Liver (tissue), 9 donors: ENCODE results near the gene SCN2B. TPM values are rescaled to one million over a fixed set of nuclear protein-coding genes. Genes with fewer than 3 reads are reported as not detected.

Experiments used
- DNase-seq: peaks from one replicate; pipeline ENCODE4 v3.0.0-alpha.2; 2017; ENCODE audit warnings: low spot score
- H3K27ac ChIP-seq, 2 donors: one replicate each; pipeline ENCODE4 v1.7.0; 2013; ENCODE audit warnings: inconsistent platforms in 2 of 2, low read length in 2 of 2, control low read depth in 1 of 2, low read depth in 1 of 2, mild to moderate bottlenecking in 1 of 2
- H3K27me3 ChIP-seq, 4 donors: one replicate each; pipeline versions ENCODE4 v1.6.1 to v1.7.0; 2013; ENCODE audit warnings: low read length in 3 of 4, inconsistent platforms in 1 of 4, mild to moderate bottlenecking in 1 of 4, moderate library complexity in 1 of 4; ENCODE audit not compliant: control insufficient read depth in 4 of 4, insufficient read depth in 4 of 4
- H3K36me3 ChIP-seq, 4 donors: one replicate each; pipeline versions ENCODE4 v1.6.1 to v1.7.0; 2013; ENCODE audit warnings: low read length in 3 of 4, mild to moderate bottlenecking in 3 of 4, low read depth in 1 of 4, moderate library complexity in 1 of 4; ENCODE audit not compliant: control insufficient read depth in 4 of 4, insufficient read depth in 3 of 4
- H3K4me1 ChIP-seq, 4 donors: one replicate each; pipeline versions ENCODE4 v1.6.1 to v1.7.0; 2013; ENCODE audit warnings: low read length in 3 of 4, mild to moderate bottlenecking in 3 of 4, moderate library complexity in 1 of 4; ENCODE audit not compliant: control insufficient read depth in 4 of 4, insufficient read depth in 4 of 4
- H3K4me3 ChIP-seq, 3 donors: one replicate each; pipeline versions ENCODE4 v1.6.1 to v1.7.0; 2013; ENCODE audit warnings: low read length in 3 of 3, control low read depth in 1 of 3, low read depth in 1 of 3, mild to moderate bottlenecking in 1 of 3
- H3K9ac ChIP-seq, 2 donors: one replicate each; pipeline ENCODE4 v1.7.0; 2013; ENCODE audit warnings: low read length in 2 of 2, mild to moderate bottlenecking in 2 of 2, moderate library complexity in 2 of 2, control low read depth in 1 of 2, low read depth in 1 of 2
- H3K9me3 ChIP-seq, 4 donors: one replicate each; pipeline versions ENCODE4 v1.6.1 to v1.7.0; 2013; ENCODE audit warnings: low read length in 3 of 4; ENCODE audit not compliant: control insufficient read depth in 4 of 4
- FOXA2 ChIP-seq: IDR thresholded peaks from 2 replicates; pipeline ENCODE4 v1.6.1; 2016; ENCODE audit warnings: antibody characterized with exemption
- GABPA ChIP-seq, 2 donors: IDR thresholded peaks in 1 of 2; conservative IDR thresholded peaks in 1 of 2; 2 replicates each; pipeline ENCODE4 v1.6.1; 2016; ENCODE audit warnings: antibody characterized with exemption in 2 of 2, mild to moderate bottlenecking in 1 of 2, moderate library complexity in 1 of 2
- JUND ChIP-seq, 2 donors: IDR thresholded peaks; 2 replicates each; pipeline ENCODE4 v1.6.1; 2016; ENCODE audit warnings: antibody characterized with exemption in 2 of 2
- NR2F2 ChIP-seq: IDR thresholded peaks from 2 replicates; pipeline ENCODE4 v1.6.1; 2016; ENCODE audit warnings: antibody characterized with exemption
- RAD21 ChIP-seq, 2 donors: IDR thresholded peaks; 2 replicates each; pipeline ENCODE4 v1.6.1; 2016; ENCODE audit warnings: antibody characterized with exemption in 2 of 2, mild to moderate bottlenecking in 2 of 2
- RXRA ChIP-seq, 2 donors: IDR thresholded peaks; 2 replicates each; pipeline ENCODE4 v1.6.1; 2017 to 2018; ENCODE audit warnings: antibody characterized with exemption in 2 of 2, mild to moderate bottlenecking in 1 of 2
- TAF1 ChIP-seq: conservative IDR thresholded peaks from 2 replicates; pipeline ENCODE4 v1.6.1; 2016; ENCODE audit warnings: antibody characterized with exemption, mild to moderate bottlenecking
- WGBS: extraction: QIAGEN DNeasy Blood & Tissue Kit; methylation state at CpG from one replicate; pipeline ENCODE4 v1.1.7; 2013; 5-methylcytosine and 5-hydroxymethylcytosine counted together
- polyA plus RNA-seq, 2 donors: library from polyadenylated mRNA; stranded (reverse) in 1 of 2; unstranded in 1 of 2; fragments of 200-250 nt in 1 of 2; fragments of >200 nt in 1 of 2; fragmentation: Nextera tagmentation in 1 of 2; extraction: Ambion mirVana in 1 of 2; gene quantifications; one replicate each; pipeline versions ENCODE4 v1.2.1 to v1.2.3, GENCODE V29; 2013 to 2015
- total RNA-seq, 2 donors: library from RNA; depleted of rRNA; stranded (reverse); fragments of >200 nt; gene quantifications; one replicate each; pipeline ENCODE4 v1.2.3, GENCODE V29; 2014
- TF ChIP-seq, protein P1 (sequence below): fragments of 150-350 bp; IDR thresholded peaks from 2 replicates; pipeline ENCODE4 v1.5.1; 2017; ENCODE audit warnings: improper control_type of control experiment, low read depth, low read length; ENCODE audit not compliant: missing input control
- TF ChIP-seq, protein P2 (sequence below): IDR thresholded peaks from 2 replicates; pipeline ENCODE4 v1.6.1; 2016; ENCODE audit warnings: antibody characterized with exemption, mild to moderate bottlenecking
- TF ChIP-seq, protein P3 (sequence below): IDR thresholded peaks from 2 replicates; pipeline ENCODE4 v1.6.1; 2016; ENCODE audit warnings: antibody characterized with exemption
- TF ChIP-seq, protein P4 (sequence below): IDR thresholded peaks from 2 replicates; pipeline ENCODE4 v1.6.1; 2016; ENCODE audit warnings: antibody characterized with exemption
- donor health status: healthy.
- donor health status: healthy.
- donor health status: healthy.
- donor health status: healthy.
- donor health status: healthy.

Gene SCN2B
- total and polyA plus RNA-seq, 4 donors: 0.01 to 0.05 TPM; not detected in 2

DNA sequence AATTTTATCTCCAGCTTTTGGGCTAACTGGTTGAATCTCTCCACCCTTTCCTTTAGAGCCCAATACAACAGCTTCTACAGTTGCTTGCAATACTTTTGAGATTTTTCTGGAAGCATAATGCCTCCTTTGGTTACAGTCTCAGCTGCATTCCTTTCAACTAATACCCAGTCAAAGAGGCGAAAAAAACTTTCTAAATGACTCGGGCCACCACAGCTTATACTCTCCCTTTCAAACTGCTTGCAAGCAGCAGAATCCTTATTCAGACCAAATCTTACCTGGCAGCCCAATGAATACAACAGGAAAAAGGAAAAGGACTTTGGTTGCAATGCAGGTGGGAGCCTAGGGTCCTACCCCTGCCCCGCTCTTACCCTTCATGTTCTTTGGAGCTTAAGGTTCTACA, 32.6 kb upstream of the SCN2B start:
- no peaks in the 10 kb centered on the region for H3K36me3 ChIP-seq
- H3K27me3 ChIP-seq: no peaks in the 10 kb centered on the region
- no peak for TF ChIP-seq JUND (IDR thresholded peaks at IDR 0.05)
- TF ChIP-seq TAF1: no peak
- TF ChIP-seq RXRA (IDR thresholded peaks at IDR 0.05): no peak
- TF ChIP-seq, protein P1, sequence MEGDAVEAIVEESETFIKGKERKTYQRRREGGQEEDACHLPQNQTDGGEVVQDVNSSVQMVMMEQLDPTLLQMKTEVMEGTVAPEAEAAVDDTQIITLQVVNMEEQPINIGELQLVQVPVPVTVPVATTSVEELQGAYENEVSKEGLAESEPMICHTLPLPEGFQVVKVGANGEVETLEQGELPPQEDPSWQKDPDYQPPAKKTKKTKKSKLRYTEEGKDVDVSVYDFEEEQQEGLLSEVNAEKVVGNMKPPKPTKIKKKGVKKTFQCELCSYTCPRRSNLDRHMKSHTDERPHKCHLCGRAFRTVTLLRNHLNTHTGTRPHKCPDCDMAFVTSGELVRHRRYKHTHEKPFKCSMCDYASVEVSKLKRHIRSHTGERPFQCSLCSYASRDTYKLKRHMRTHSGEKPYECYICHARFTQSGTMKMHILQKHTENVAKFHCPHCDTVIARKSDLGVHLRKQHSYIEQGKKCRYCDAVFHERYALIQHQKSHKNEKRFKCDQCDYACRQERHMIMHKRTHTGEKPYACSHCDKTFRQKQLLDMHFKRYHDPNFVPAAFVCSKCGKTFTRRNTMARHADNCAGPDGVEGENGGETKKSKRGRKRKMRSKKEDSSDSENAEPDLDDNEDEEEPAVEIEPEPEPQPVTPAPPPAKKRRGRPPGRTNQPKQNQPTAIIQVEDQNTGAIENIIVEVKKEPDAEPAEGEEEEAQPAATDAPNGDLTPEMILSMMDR: no peak
- TF ChIP-seq GABPA (IDR thresholded peaks at IDR 0.05 in 1 of 2, conservative IDR thresholded peaks at IDR 0.05 in 1 of 2): no peak
- TF ChIP-seq, protein P2, sequence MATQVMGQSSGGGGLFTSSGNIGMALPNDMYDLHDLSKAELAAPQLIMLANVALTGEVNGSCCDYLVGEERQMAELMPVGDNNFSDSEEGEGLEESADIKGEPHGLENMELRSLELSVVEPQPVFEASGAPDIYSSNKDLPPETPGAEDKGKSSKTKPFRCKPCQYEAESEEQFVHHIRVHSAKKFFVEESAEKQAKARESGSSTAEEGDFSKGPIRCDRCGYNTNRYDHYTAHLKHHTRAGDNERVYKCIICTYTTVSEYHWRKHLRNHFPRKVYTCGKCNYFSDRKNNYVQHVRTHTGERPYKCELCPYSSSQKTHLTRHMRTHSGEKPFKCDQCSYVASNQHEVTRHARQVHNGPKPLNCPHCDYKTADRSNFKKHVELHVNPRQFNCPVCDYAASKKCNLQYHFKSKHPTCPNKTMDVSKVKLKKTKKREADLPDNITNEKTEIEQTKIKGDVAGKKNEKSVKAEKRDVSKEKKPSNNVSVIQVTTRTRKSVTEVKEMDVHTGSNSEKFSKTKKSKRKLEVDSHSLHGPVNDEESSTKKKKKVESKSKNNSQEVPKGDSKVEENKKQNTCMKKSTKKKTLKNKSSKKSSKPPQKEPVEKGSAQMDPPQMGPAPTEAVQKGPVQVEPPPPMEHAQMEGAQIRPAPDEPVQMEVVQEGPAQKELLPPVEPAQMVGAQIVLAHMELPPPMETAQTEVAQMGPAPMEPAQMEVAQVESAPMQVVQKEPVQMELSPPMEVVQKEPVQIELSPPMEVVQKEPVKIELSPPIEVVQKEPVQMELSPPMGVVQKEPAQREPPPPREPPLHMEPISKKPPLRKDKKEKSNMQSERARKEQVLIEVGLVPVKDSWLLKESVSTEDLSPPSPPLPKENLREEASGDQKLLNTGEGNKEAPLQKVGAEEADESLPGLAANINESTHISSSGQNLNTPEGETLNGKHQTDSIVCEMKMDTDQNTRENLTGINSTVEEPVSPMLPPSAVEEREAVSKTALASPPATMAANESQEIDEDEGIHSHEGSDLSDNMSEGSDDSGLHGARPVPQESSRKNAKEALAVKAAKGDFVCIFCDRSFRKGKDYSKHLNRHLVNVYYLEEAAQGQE: no peak
- no peak for TF ChIP-seq RAD21 (IDR thresholded peaks at IDR 0.05)
- DNase-seq: no peak
- H3K27ac ChIP-seq: no peak overlapping the region
- H3K9ac ChIP-seq: no peak overlapping the region
- no peak overlapping the region for H3K4me3 ChIP-seq
- no peaks in the 10 kb centered on the region for H3K9me3 ChIP-seq
- H3K4me1 ChIP-seq: peaks cover 9 to 30% (median 17%) of the 10 kb centered on the region in 4 donors
- 93% methylated on average over 3 of the region's 3 CpGs for WGBS

DNA sequence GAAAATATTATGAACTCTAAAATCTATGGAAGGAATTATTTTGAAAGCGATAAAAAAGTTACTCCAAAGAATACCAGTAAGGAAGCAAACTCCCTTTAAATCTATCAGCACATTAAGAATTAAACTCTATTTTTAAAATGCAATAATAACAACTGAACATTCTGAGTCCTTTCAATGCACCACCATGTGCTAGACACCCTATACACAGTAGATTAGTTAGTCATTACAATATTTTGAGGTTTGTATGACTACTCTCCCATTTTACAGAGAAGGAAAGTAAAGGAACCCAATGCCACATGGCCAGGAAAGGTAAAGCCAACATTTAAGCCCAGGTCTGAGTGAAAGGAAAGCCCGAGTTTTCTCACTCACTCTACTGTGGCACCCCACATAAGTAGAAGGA, 30.6 kb upstream of the SCN2B start:
- TF ChIP-seq TAF1 (no peak), JUND (IDR thresholded peaks at IDR 0.05) (no peak), FOXA2 (no peak), NR2F2 (no peak)
- TF ChIP-seq, protein P1: no peak
- TF ChIP-seq, protein P3, sequence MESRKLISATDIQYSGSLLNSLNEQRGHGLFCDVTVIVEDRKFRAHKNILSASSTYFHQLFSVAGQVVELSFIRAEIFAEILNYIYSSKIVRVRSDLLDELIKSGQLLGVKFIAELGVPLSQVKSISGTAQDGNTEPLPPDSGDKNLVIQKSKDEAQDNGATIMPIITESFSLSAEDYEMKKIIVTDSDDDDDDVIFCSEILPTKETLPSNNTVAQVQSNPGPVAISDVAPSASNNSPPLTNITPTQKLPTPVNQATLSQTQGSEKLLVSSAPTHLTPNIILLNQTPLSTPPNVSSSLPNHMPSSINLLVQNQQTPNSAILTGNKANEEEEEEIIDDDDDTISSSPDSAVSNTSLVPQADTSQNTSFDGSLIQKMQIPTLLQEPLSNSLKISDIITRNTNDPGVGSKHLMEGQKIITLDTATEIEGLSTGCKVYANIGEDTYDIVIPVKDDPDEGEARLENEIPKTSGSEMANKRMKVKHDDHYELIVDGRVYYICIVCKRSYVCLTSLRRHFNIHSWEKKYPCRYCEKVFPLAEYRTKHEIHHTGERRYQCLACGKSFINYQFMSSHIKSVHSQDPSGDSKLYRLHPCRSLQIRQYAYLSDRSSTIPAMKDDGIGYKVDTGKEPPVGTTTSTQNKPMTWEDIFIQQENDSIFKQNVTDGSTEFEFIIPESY: no peak
- TF ChIP-seq, protein P2: no peak
- TF ChIP-seq, protein P4, sequence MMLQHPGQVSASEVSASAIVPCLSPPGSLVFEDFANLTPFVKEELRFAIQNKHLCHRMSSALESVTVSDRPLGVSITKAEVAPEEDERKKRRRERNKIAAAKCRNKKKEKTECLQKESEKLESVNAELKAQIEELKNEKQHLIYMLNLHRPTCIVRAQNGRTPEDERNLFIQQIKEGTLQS: no peak
- no peak for DNase-seq
- Histone ChIP-seq H3K36me3 (no peaks in the 10 kb centered on the region), H3K4me3 (no peak overlapping the region), H3K4me1 (peaks cover 9 to 29% (median 19%) of the 10 kb centered on the region in 4 donors), H3K9me3 (no peaks in the 10 kb centered on the region), H3K27ac (no peak overlapping the region), H3K27me3 (no peaks in the 10 kb centered on the region), H3K9ac (no peak overlapping the region)
- WGBS: 93% methylated on average over 2 of the region's 2 CpGs
